H1 (cell line): ENCODE results near the gene NAPG. TPM values are rescaled to one million over a fixed set of nuclear protein-coding genes. Genes with fewer than 3 reads are reported as not detected.

ENCODE experiments used
- CBX8 ChIP-seq: fragments of 300-800, 300-1000 bp; sonication (generic); IDR thresholded peaks from 2 replicates; pipeline ENCODE4 v1.7.1; 2016; ENCODE audit warnings: low read depth, low read length, borderline replicate concordance
- polyA plus RNA-seq, 7 experiments: library from polyadenylated mRNA; depleted of rRNA in 3 of 7; stranded (reverse) in 5 of 7; unstranded in 2 of 7; fragments of >200 nt in 5 of 7; fragments of 200-250 nt in 2 of 7; gene quantifications; 1 replicate in 5 of 7; 2 replicates in 1 of 7; 4 replicates in 1 of 7; pipeline versions ENCODE4 v1.2.1 to v1.2.3, GENCODE V29; 2011 to 2013; ENCODE audit warnings: missing spikeins in 2 of 7, mixed read lengths in 2 of 7
- total RNA-seq: library from RNA; stranded (reverse); fragmentation: NEBNext Ultra II Directional; extraction: Animal tissue kit (Norgen Biotek cat#: 25700); gene quantifications from 2 replicates; pipeline ENCODE4 v1.2.1, GENCODE V29; 2021

NAPG gene
- total and polyA plus RNA-seq, 2 of the 8 experiments (the other 6 are each of a cell fraction or from before 2014, with no cell fraction given), result 8.0 to 23.5 TPM

DNA sequence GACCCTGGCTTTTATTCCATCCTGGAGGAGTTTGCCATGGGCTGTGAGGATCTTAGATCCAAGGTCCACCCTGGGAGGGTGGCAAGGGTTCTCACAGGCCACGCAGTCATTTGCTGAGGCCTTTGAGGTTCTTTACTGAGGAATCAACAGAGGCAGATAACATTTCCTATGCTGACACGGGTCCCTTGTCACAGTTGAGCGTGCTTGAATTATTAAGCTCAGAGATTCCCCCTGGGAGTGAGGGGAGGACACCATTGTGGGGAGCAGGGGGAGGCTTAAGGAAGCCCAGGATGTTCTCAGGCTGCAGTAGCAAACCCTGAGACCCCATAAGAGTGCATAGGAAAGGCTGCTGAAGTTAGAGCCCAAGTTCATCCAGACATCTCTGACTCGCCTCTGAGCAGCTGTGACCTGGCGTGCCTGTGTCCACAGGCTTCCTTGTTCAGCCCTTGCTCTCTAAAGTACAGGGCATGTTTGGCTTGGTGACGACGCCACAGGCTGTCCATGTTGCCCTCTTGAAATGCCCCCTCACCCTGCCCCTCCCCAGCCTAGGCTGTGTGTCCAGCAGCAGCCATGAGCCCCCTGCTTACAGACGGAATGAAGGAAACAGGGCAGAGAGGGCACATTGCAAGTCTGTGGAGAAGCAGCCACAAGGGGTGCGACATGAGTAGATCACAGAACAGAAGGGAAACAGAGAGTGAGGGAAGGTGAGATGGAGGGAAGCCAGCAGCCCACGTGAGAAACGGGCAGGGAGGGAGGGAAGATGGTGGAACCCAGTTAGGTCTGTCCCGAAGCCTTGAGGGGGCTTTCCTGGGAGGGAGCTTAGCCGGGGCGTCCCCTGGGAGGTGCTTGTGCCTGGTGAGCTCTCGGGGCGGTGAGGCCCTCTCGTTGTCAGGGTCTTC, 34.0 kb downstream of the NAPG start (continued):
- no peak for TF ChIP-seq CBX8
